Ascending aorta (tissue), 2 donors: ENCODE measurements around the gene CLASP1. TPM values are rescaled to one million over a fixed set of nuclear protein-coding genes. Genes with fewer than 3 reads are reported as not detected.
A peak's percentile ranks its signal among the peaks of the same experiment; 100 is the strongest.

Source experiments
- DNase-seq, 2 donors: peaks; one replicate each; pipeline ENCODE4 v3.0.0-alpha.2; 2019; ENCODE audit warnings: low spot score in 2 of 2
- H3K27ac ChIP-seq, 2 donors: fragments of 200-600 bp; sonication (generic); one replicate each; pipeline ENCODE4 v1.5.1; 2016 to 2017; ENCODE audit warnings: mild to moderate bottlenecking in 1 of 2
- H3K27me3 ChIP-seq: fragments of 200-600 bp; sonication (generic); one replicate; pipeline ENCODE4 v1.5.1; 2017
- H3K36me3 ChIP-seq, 2 donors: fragments of 200-600 bp; sonication (generic); one replicate each; pipeline ENCODE4 v1.5.1; 2016
- H3K4me1 ChIP-seq, 2 donors: fragments of 200-600 bp; sonication (generic); one replicate each; pipeline ENCODE4 v1.5.1; 2016 to 2017; ENCODE audit warnings: mild to moderate bottlenecking in 1 of 2
- H3K4me3 ChIP-seq, 2 donors: fragments of 200-600 bp; sonication (generic); one replicate each; pipeline ENCODE4 v1.5.1; 2016 to 2017; ENCODE audit warnings: mild to moderate bottlenecking in 1 of 2
- H3K9me3 ChIP-seq, 2 donors: fragments of 200-600 bp; sonication (generic); one replicate each; pipeline ENCODE4 v1.5.1; 2016
- intact Hi-C: fragments of 100-400 bp; cut with DNase I; formaldehyde crosslinking; loops from one replicate; pipeline ENCODE4 v1.15.1; 2023
- total RNA-seq: library from RNA; depleted of rRNA; stranded (reverse); fragments of >200 nt; gene quantifications from one replicate; pipeline ENCODE4 v1.1.0, GENCODE V29; 2016
- TF ChIP-seq, protein P1 (sequence below), 3 experiments: fragments of 200-600 bp in 2 of 3; fragments of 450-650 bp in 1 of 3; sonication (generic) in 2 of 3; IDR thresholded peaks; one replicate each; pipeline ENCODE4 v1.5.1; 2016 to 2019; ENCODE audit warnings: antibody characterized with exemption in 3 of 3, mild to moderate bottlenecking in 1 of 3, moderate library complexity in 1 of 3

The CLASP1 gene
- total RNA-seq, 1 donor from 2014 or later, result 78.0 TPM

DNA sequence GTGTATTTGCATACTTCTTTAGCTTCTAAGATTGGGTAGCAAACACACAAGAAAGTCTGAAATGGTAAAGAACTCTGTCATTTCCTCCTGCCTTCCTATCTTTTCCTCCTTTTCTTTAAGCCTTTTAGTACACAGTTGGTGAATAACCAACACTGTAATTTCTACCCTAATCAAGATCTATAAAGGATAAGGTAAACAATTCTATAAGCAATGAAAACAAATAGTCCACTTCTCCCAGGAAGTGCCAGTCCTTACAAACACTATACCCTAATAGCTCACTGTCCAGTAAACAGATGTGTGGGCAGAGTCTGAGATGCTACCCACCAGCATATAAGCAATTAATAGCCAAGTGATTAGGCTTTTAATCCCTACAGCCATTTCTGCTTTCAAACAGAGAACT, 283.2 kb downstream of the CLASP1 start:
- H3K4me1 ChIP-seq, result peaks cover 5 to 8% of the 10 kb centered on the region in 2 donors
- no peaks in the 10 kb centered on the region for H3K27me3 ChIP-seq
- no peak overlapping the region for H3K4me3 ChIP-seq
- DNase-seq, result no peak
- no peak overlapping the region for H3K27ac ChIP-seq
- no peaks in the 10 kb centered on the region for H3K9me3 ChIP-seq
- intact Hi-C loops, result loop anchor here (10.0 kb wide), 1 partner anchor 501 kb away; no protein-coding TSS in a partner anchor
- H3K36me3 ChIP-seq, result peaks cover 36 to 51% of the 10 kb centered on the region in 2 donors
- TF ChIP-seq, protein P1, sequence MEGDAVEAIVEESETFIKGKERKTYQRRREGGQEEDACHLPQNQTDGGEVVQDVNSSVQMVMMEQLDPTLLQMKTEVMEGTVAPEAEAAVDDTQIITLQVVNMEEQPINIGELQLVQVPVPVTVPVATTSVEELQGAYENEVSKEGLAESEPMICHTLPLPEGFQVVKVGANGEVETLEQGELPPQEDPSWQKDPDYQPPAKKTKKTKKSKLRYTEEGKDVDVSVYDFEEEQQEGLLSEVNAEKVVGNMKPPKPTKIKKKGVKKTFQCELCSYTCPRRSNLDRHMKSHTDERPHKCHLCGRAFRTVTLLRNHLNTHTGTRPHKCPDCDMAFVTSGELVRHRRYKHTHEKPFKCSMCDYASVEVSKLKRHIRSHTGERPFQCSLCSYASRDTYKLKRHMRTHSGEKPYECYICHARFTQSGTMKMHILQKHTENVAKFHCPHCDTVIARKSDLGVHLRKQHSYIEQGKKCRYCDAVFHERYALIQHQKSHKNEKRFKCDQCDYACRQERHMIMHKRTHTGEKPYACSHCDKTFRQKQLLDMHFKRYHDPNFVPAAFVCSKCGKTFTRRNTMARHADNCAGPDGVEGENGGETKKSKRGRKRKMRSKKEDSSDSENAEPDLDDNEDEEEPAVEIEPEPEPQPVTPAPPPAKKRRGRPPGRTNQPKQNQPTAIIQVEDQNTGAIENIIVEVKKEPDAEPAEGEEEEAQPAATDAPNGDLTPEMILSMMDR (IDR thresholded peaks at IDR 0.05), result no peak

DNA sequence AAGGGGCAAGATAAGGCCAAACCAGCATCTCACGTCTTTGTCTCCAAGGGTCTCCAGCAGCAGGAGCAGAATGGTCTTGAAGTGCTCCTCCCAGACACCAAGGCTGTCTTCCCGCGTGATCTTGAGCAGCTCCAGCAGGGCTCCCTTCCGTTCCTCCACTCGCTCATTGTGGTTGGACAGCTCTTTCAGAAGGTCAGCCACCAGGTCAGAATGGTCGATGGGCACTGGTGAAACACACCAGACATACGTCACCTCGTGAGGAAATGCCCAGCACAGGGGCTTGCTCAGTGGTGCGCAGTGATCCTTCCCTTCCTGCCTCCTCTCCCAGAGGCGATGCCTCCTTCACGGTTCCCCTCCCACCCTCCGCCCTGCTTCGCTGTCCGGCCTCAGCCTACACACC, 284.2 kb downstream of the CLASP1 start:
- intact Hi-C loops, result loop anchor here (10.0 kb wide), 1 partner anchor 500 kb away; no protein-coding TSS in a partner anchor
- Histone ChIP-seq H3K9me3 (no peaks in the 10 kb centered on the region), H3K27me3 (no peaks in the 10 kb centered on the region), H3K27ac (peak overlapping the region in 1 of 2 donors; percentile 23), H3K4me3 (no peak overlapping the region), H3K36me3 (peaks cover 36 to 49% of the 10 kb centered on the region in 2 donors), H3K4me1 (peaks cover 5 to 13% of the 10 kb centered on the region in 2 donors)
- TF ChIP-seq, protein P1 (IDR thresholded peaks at IDR 0.05), result no peak
- no peak for DNase-seq

DNA sequence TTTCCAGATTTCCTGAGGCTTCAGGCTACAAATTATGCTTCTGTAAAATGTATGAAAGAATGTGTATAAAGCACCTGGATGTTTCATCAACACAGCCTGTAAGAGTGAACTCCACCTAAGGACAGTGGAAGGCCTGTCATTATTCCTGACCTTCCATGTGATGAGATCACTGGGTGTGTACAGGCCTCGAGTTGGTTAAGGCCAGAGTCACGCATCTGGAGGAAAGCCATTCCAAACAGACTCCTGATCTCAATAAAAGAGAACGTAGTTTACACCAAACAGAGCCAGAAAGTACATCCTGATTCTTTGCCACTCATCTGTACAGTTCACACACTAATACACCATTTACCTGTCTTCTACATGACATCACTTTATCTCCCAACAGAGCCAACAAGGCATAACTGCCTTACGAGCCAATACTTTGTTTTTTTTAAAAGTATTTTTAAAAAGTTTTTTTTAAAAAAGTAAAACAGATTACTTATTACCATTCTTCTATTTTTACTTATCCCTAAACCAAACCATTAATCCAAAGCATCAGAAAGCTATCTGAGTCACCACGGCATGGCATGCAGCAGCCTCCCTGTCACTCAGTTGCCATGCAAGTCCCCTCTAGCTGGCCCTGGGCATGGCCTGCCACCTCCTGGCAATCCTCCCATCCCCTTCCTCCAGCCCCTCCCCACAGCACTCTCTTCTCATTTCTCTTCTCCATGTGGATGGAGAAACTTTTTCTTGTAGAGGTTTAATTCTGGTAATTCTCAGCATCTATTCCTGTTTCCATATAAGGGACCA, 285.4 kb downstream of the CLASP1 start:
- peak in 1 of 2 donors; percentile 73 for DNase-seq
- peak overlapping the region; percentile 56 to 69 for H3K27ac ChIP-seq
- no peak overlapping the region for H3K4me3 ChIP-seq
- no peaks in the 10 kb centered on the region for H3K9me3 ChIP-seq
- no peaks in the 10 kb centered on the region for H3K27me3 ChIP-seq
- TF ChIP-seq, protein P1 (IDR thresholded peaks at IDR 0.05), result no peak
- peaks cover 36 to 45% of the 10 kb centered on the region in 2 donors for H3K36me3 ChIP-seq
- peaks cover 5 to 24% of the 10 kb centered on the region in 2 donors for H3K4me1 ChIP-seq
- intact Hi-C loops, result loop anchor here (10.0 kb wide), 1 partner anchor 499 kb away; no protein-coding TSS in a partner anchor

DNA sequence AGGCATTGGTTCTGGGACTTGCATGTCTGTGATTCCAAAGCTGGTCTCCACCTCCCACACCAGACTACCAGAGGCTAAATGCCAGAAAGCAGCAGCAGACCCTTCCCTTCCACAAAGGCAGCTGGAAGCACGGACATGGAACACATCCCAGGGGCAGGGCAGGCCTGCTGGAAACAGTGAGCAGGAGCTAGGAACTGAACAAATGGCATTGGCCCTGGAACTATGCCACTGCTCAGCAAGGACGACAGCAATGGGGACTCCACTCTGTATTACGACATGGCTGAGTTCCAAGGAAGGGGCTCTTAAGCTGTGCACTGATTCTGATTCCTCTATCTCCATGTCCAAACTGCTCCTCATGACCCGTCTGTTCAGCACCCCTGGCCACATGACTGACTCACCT, 286.5 kb downstream of the CLASP1 start:
- Histone ChIP-seq H3K27ac (peak overlapping the region; percentile 34 to 69), H3K27me3 (no peaks in the 10 kb centered on the region), H3K4me3 (no peak overlapping the region), H3K36me3 (peaks cover 30 to 36% of the 10 kb centered on the region in 2 donors), H3K9me3 (no peaks in the 10 kb centered on the region), H3K4me1 (peaks cover 5 to 27% of the 10 kb centered on the region in 2 donors)
- intact Hi-C loops, result loop anchor here (10.0 kb wide), 1 partner anchor 498 kb away; no protein-coding TSS in a partner anchor
- TF ChIP-seq, protein P1 (IDR thresholded peaks at IDR 0.05), result no peak
- DNase-seq, result no peak

DNA sequence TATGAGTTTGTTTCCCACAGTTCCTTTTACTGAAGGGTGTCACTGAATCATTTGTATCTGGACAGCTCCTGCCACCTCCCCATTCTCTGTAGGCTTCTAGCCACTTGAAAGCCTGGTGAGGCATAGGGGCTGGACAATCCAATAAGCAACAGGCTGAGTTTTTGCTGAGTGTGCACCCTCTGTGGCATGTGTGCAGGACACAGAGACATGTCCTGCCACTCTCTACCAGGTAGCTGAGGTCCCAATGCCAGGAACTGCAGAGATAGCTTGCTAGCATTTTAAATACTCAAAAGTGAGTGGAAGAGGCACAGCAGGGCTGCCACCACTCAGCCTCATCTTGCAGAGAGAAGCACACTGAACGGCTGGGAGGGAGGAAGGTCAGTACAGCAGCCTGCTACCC, 287.0 kb downstream of the CLASP1 start:
- H3K9me3 ChIP-seq, result no peaks in the 10 kb centered on the region
- intact Hi-C loops, result loop anchor here (10.0 kb wide), 1 partner anchor 497 kb away; no protein-coding TSS in a partner anchor
- no peak for DNase-seq
- no peak overlapping the region for H3K4me3 ChIP-seq
- peak overlapping the region; percentile 26 to 34 for H3K27ac ChIP-seq
- TF ChIP-seq, protein P1 (IDR thresholded peaks at IDR 0.05), result no peak
- H3K4me1 ChIP-seq, result peaks cover 5 to 27% of the 10 kb centered on the region in 2 donors
- H3K36me3 ChIP-seq, result peaks cover 26 to 36% of the 10 kb centered on the region in 2 donors
- no peaks in the 10 kb centered on the region for H3K27me3 ChIP-seq
